Bronchial epithelial cell (primary cell): ENCODE data around the gene UBE2L3. TPM values are rescaled to one million over a fixed set of nuclear protein-coding genes. Genes with fewer than 3 reads are reported as not detected.
A peak's percentile ranks its signal among the peaks of the same experiment; 100 is the strongest.

Experiments used
- DNase-seq: peaks from one replicate; pipeline ENCODE4 v3.0.0-alpha.2; 2010; ENCODE audit warnings: low read depth
- FAIRE-seq: peaks from 2 replicates; lab custom pipeline; 2011; peaks lifted over from hg19 to GRCh38; lab: Jason Lieb, UNC
- H3K27me3 ChIP-seq: 2 replicates; pipeline ENCODE4 v1.5.1; 2011; ENCODE audit warnings: low read length; ENCODE audit not compliant: control insufficient read depth, insufficient read depth
- H3K36me3 ChIP-seq: 2 replicates; pipeline ENCODE4 v1.5.1; 2011; ENCODE audit warnings: low read length; ENCODE audit not compliant: control insufficient read depth, insufficient read depth
- H3K4me3 ChIP-seq: 2 replicates; pipeline ENCODE4 v1.5.1; 2011; ENCODE audit warnings: mild to moderate bottlenecking, low read depth, low read length, control low read depth
- total RNA-seq: library from RNA; depleted of rRNA; stranded (reverse); fragments of >200 nt; gene quantifications from 2 replicates; pipeline ENCODE4 v1.2.1, GENCODE V29; 2014
- TF ChIP-seq, protein P1 (sequence below): IDR thresholded peaks from 2 replicates; pipeline ENCODE4 v1.5.1; 2011; ENCODE audit warnings: mild to moderate bottlenecking, moderate library complexity, low read length, control low read depth, inconsistent platforms; ENCODE audit not compliant: insufficient read depth, severe bottlenecking

UBE2L3 gene
- total RNA-seq, 1 donor from 2014 or later = 14.7 TPM

DNA sequence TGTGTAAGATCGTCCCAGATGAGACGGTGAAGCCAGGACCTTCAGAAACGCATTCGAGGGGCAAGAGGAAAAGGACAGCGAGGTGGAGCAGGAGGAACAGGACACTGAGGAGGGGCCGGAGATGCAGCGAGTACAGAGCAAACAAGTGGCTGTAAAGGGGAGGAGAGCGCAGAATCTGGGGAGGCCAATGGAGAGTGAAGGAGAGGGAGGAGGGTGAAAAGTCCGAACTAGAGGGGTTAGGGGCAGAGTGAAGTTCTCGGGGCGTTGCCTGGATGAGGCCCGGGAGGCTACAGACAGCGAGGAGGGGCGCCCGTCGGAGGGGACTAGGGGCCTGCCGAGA, 89.5 kb downstream of the UBE2L3 start:
- no peaks in the 10 kb centered on the region for H3K36me3 ChIP-seq

DNA sequence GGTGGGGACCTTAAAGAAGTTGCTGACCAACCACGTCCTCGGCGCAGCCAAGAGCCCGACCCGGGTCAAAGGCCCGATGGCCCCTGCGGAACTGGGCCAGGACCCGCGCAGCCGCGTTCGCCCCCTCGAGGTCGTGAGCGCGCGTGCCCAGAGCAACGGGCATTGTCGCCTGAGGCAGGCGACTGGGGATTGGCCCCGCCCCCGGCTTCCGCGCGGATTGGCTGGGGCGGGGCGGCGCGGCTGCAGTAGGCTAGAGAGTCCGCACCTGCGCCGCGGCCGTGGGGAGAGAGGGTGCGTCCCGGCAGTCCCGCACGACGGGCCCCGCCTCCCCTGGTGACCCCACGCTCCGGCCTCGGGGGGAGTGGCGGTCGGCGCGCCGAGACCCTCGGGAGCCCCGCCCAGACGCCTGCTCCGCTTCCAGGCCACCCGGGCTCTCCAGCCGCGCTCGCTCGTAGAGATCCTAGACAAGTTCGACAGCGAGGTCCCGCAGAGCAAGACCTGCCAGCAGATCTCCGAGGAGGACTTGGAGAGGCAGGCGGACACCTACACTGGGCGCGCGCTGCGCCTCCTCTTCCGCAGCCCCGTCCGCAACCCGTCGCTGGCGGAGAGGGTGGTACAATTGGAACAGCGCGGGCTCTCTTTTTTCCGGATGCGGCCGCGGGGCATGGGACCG, 90.0 kb downstream of the UBE2L3 start:
- TF ChIP-seq, protein P1, sequence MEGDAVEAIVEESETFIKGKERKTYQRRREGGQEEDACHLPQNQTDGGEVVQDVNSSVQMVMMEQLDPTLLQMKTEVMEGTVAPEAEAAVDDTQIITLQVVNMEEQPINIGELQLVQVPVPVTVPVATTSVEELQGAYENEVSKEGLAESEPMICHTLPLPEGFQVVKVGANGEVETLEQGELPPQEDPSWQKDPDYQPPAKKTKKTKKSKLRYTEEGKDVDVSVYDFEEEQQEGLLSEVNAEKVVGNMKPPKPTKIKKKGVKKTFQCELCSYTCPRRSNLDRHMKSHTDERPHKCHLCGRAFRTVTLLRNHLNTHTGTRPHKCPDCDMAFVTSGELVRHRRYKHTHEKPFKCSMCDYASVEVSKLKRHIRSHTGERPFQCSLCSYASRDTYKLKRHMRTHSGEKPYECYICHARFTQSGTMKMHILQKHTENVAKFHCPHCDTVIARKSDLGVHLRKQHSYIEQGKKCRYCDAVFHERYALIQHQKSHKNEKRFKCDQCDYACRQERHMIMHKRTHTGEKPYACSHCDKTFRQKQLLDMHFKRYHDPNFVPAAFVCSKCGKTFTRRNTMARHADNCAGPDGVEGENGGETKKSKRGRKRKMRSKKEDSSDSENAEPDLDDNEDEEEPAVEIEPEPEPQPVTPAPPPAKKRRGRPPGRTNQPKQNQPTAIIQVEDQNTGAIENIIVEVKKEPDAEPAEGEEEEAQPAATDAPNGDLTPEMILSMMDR = peak; percentile 17
- Histone ChIP-seq H3K36me3 (no peaks in the 10 kb centered on the region), H3K4me3 (peak overlapping the region; percentile 42), H3K27me3 (peaks cover 2% of the 10 kb centered on the region)
- no peak for DNase-seq
- no peak for FAIRE-seq

More for the DNA sequence above, 89.5 kb downstream of the UBE2L3 start:
- H3K27me3 ChIP-seq = peaks cover 2% of the 10 kb centered on the region
- H3K4me3 ChIP-seq = peak overlapping the region; percentile 42
- DNase-seq (no peak), FAIRE-seq (no peak)
- TF ChIP-seq, protein P1 = no peak

DNA sequence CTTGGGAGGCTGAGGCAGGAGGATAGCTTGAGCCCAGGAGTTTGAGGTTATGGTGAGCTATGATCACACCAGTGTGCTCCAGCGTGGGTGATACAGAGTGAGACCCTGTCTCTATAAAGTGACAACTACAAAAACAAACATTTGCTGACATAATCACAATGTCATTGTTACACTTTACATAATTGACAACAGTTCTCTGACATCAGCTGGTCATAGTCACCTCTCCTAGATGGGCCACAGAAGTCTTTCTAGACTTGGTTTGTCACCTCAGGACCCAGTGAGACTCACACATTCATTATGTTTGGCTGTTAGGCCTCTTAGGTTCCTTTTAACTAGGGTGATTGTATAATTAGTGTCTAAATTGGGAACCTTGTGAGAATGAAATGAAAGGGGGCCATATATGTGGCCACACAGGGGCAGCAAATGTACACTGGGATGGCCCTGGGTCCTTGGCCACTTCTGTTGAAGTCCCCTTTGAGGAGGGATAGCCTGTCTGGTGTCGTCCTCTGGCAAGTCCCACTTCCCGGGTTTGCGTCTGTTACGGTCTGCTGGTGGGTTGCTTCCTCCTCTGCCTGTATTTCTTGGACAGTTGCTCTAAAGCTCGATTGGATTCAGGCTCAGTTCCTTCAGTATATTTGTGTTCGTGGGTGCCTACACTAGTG, 92.5 kb downstream of the UBE2L3 start:
- H3K27me3 ChIP-seq = peaks cover 2% of the 10 kb centered on the region
- DNase-seq = no peak
- TF ChIP-seq, protein P1 = no peak
- no peaks in the 10 kb centered on the region for H3K36me3 ChIP-seq
- no peak for FAIRE-seq
- H3K4me3 ChIP-seq = no peak overlapping the region

DNA sequence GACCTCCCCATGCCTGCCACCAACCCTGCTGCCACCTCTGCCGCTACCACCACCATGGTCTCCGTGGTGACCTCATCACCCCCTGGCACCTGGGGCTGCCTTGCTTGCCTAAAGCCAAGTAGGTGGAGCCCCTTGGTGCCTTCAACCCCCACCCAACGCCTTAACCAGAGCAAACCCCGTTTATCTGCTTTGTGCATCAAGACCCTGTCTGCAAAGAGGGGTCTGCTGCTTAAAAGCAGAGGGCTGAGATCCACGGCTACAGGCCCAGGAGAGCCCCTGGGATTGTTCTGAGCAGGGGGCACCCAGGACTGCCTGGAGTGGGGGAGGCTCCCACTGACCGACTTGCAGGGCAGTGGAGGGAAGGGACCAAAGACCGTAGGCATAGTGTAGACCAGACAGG, 93.4 kb downstream of the UBE2L3 start:
- Histone ChIP-seq H3K27me3 (peaks cover 2% of the 10 kb centered on the region), H3K4me3 (no peak overlapping the region), H3K36me3 (no peaks in the 10 kb centered on the region)
- DNase-seq = no peak
- no peak for FAIRE-seq
- TF ChIP-seq, protein P1 = no peak

DNA sequence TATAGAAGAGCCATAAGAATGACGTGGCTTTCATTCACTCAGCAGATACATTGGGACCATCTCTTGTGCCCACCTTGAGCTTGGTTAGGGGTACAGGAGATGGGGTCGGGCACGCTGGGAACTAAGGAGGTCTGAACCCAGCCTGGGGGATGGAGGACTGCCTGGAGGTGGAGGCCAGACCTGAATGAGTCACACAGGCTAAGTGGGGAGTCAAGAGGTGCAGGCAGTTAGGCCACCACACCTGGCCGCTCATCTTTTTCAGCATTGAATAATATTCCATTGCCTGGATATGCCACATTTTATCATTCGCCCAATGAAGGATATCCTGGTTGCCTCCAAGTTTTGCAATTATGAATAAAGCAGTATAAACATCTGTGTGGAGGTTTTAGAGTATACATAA, 94.5 kb downstream of the UBE2L3 start:
- DNase-seq = no peak
- FAIRE-seq = no peak
- TF ChIP-seq, protein P1 = no peak
- Histone ChIP-seq H3K36me3 (no peaks in the 10 kb centered on the region), H3K27me3 (peaks cover 2% of the 10 kb centered on the region), H3K4me3 (no peak overlapping the region)
